Parathyroid adenoma (tissue), 2 donors: Measurements from ENCODE around the gene UXS1.
"Not testable (repeated sequence)": the region's sequence is repeated elsewhere in the genome, so short reads cannot be mapped to it uniquely, and the experiment has no call there.

Experiments used
- H2AFZ ChIP-seq: fragments of 300-600 bp; sonication (generic); one replicate; pipeline ENCODE4 v1.7.0; 2017; ENCODE audit warnings: antibody characterized with exemption, mild to moderate bottlenecking
- H3K27ac ChIP-seq: fragments of 300-600 bp; sonication (generic); one replicate; pipeline ENCODE4 v1.7.0; 2017
- H3K27me3 ChIP-seq: fragments of 300-600 bp; sonication (generic); one replicate; pipeline ENCODE4 v1.7.0; 2017; ENCODE audit warnings: low read length; ENCODE audit not compliant: control insufficient read depth, insufficient read depth
- H3K36me3 ChIP-seq: fragments of 300-600 bp; sonication (generic); one replicate; pipeline ENCODE4 v1.7.0; 2017; ENCODE audit warnings: low read length; ENCODE audit not compliant: control insufficient read depth, insufficient read depth
- H3K4me1 ChIP-seq: fragments of 300-600 bp; sonication (generic); one replicate; pipeline ENCODE4 v1.7.0; 2017; ENCODE audit warnings: control low read depth
- H3K4me2 ChIP-seq: fragments of 300-600 bp; sonication (generic); one replicate; pipeline ENCODE4 v1.7.0; 2017; ENCODE audit warnings: low read length
- H3K4me3 ChIP-seq: fragments of 300-600 bp; sonication (generic); one replicate; pipeline ENCODE4 v1.7.0; 2017; ENCODE audit warnings: low read depth, low read length
- H3K79me2 ChIP-seq: fragments of 300-600 bp; sonication (generic); one replicate; pipeline ENCODE4 v1.7.0; 2017; ENCODE audit warnings: control low read depth
- H3K9ac ChIP-seq: fragments of 300-600 bp; sonication (generic); one replicate; pipeline ENCODE4 v1.7.0; 2017; ENCODE audit warnings: mild to moderate bottlenecking
- H3K9me3 ChIP-seq: fragments of 300-600 bp; sonication (generic); one replicate; pipeline ENCODE4 v1.7.0; 2017; ENCODE audit warnings: low read length; ENCODE audit not compliant: control insufficient read depth
- TF ChIP-seq, protein P1 (sequence below): fragments of 300-600 bp; sonication (generic); IDR thresholded peaks from one replicate; pipeline ENCODE4 v1.7.0; 2017; ENCODE audit warnings: antibody characterized with exemption, mild to moderate bottlenecking
- donor health status: primary hyperparathyroidism.

Gene UXS1

DNA sequence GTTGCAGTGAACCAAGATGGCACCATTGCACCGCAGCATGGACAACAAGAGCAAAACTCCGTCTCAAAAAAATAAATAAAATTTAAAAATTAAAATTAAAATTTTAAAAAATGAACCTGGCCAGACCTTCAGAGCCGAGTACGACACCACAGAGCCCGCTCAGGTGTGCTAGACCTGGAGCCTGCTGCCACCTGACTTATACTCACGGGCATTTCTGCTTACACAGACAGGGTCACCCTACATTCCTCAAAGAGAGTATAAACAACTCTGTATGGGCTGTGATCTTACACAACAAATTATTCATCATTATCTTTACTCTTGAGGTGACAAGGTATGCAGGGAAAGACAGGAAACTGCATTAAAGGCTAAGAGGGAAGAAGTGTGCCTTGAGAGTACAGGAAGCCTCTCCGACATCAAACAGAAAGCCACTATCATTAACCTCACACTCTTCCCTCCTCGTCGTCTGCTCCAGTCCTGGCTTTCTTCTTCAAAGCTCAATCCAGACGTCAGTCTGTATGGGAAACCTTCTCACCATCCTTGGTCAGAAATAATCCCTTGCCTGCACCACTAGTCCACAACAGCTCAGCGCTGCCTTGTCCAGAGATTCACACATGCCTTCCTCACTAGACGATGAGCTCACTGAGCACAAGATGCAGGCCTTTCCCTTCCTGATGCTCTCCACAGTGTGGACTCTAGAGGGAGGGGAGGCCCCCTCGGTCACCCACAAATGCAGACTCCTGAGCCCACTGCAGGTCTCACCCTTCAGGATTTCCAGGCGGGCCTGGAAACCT, 56.2 kb downstream of the UXS1 start:
- Histone ChIP-seq H3K27ac (no peak overlapping the region), H3K9ac (no peak overlapping the region), H3K9me3 (no peaks in the 10 kb centered on the region), H3K4me1 (no peaks in the 10 kb centered on the region), H3K79me2 (no peaks in the 10 kb centered on the region), H3K4me2 (no peak overlapping the region), H3K4me3 (no peak overlapping the region), H3K27me3 (no peaks in the 10 kb centered on the region), H3K36me3 (no peaks in the 10 kb centered on the region), H2AFZ (no peak overlapping the region)
- TF ChIP-seq, protein P1, sequence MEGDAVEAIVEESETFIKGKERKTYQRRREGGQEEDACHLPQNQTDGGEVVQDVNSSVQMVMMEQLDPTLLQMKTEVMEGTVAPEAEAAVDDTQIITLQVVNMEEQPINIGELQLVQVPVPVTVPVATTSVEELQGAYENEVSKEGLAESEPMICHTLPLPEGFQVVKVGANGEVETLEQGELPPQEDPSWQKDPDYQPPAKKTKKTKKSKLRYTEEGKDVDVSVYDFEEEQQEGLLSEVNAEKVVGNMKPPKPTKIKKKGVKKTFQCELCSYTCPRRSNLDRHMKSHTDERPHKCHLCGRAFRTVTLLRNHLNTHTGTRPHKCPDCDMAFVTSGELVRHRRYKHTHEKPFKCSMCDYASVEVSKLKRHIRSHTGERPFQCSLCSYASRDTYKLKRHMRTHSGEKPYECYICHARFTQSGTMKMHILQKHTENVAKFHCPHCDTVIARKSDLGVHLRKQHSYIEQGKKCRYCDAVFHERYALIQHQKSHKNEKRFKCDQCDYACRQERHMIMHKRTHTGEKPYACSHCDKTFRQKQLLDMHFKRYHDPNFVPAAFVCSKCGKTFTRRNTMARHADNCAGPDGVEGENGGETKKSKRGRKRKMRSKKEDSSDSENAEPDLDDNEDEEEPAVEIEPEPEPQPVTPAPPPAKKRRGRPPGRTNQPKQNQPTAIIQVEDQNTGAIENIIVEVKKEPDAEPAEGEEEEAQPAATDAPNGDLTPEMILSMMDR: no peak

DNA sequence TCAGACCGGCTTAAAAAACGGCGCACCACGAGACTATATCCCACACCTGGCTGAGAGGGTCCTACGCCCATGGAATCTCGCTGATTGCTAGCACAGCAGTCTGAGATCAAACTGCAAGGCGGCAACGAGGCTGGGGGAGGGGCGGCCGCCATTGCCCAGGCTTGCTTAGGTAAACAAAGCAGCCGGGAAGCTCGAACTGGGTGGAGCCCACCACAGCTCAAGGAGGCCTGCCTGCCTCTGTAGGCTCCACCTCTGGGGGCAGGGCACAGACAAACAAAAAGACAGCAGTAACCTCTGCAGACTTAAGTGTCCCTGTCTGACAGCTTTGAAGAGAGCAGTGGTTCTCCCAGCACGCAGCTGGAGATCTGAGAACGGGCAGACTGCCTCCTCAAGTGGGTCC, 62.9 kb downstream of the UXS1 start:
- H3K36me3 ChIP-seq, H3K4me3 ChIP-seq, H3K79me2 ChIP-seq, H3K27me3 ChIP-seq, H3K4me1 ChIP-seq, H3K9ac ChIP-seq, H3K4me2 ChIP-seq, H3K9me3 ChIP-seq: not testable (repeated sequence)
- Histone ChIP-seq H2AFZ (peak overlapping the region; percentile 85), H3K27ac (peak overlapping the region; percentile 78)

- no peak overlapping the region for H3K9ac ChIP-seq
- TF ChIP-seq, protein P1: no peak
- no peaks in the 10 kb centered on the region for H3K79me2 ChIP-seq
- peak overlapping the region; percentile 78 for H3K27ac ChIP-seq
- H3K27me3 ChIP-seq: no peaks in the 10 kb centered on the region
- H2AFZ ChIP-seq: peak overlapping the region; percentile 85
- peak overlapping the region; percentile 16 for H3K4me3 ChIP-seq
- peak overlapping the region; percentile 49 for H3K4me2 ChIP-seq
- peaks cover 4% of the 10 kb centered on the region for H3K4me1 ChIP-seq
- peaks cover 2% of the 10 kb centered on the region for H3K36me3 ChIP-seq
- H3K9me3 ChIP-seq: no peaks in the 10 kb centered on the region
Observed at GRCh38 chr2:106130251-106130998, 63.7 kb downstream of the UXS1 start.

DNA sequence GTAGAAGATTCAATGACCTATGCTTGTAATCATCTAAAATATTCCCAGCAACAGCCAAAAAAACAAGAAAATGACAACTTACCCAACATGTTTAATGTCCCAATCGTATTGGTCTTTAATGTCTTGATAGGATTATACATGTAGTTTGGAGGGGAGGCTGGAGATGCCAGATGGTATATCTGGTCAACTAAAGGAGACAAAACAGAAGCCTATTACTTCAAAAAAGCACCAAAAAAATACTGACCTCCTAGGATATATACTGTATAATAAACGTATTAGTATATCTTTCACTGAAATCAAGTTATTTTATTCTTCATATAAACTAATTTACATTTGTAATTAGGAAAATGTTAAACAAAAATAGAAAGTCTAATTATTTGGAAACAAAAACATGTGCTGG, 64.5 kb downstream of the UXS1 start:
- H2AFZ ChIP-seq: no peak overlapping the region
- H3K36me3 ChIP-seq: peaks cover 2% of the 10 kb centered on the region
- no peaks in the 10 kb centered on the region for H3K79me2 ChIP-seq
- H3K27ac ChIP-seq: no peak overlapping the region
- H3K4me1 ChIP-seq: peaks cover 4% of the 10 kb centered on the region
- H3K27me3 ChIP-seq: no peaks in the 10 kb centered on the region
- no peaks in the 10 kb centered on the region for H3K9me3 ChIP-seq
- H3K4me3 ChIP-seq: no peak overlapping the region
- H3K4me2 ChIP-seq: no peak overlapping the region
- TF ChIP-seq, protein P1: no peak
- no peak overlapping the region for H3K9ac ChIP-seq

- Histone ChIP-seq H3K79me2 (no peaks in the 10 kb centered on the region), H3K4me2 (no peak overlapping the region), H3K27me3 (no peaks in the 10 kb centered on the region), H3K4me3 (no peak overlapping the region), H3K9ac (no peak overlapping the region), H3K4me1 (peaks cover 4% of the 10 kb centered on the region), H3K36me3 (peaks cover 2% of the 10 kb centered on the region), H3K9me3 (no peaks in the 10 kb centered on the region), H2AFZ (no peak overlapping the region), H3K27ac (no peak overlapping the region)
- TF ChIP-seq, protein P1: no peak
Observed at GRCh38 chr2:106129150-106129549, 65.0 kb downstream of the UXS1 start.
